GM19452 (cell line): ENCODE results near the gene GOLM1.

Experiments used
- ATAC-seq: cut with Tn5 transposase; IDR thresholded peaks from one replicate; pipeline ENCODE4 v1.9.1; 2021; ENCODE audit not compliant: unreplicated experiment

Gene GOLM1

GRCh38 chr9:85994191-85994590, 105.2 kb downstream of the GOLM1 start:
- no peak for ATAC-seq

DNA sequence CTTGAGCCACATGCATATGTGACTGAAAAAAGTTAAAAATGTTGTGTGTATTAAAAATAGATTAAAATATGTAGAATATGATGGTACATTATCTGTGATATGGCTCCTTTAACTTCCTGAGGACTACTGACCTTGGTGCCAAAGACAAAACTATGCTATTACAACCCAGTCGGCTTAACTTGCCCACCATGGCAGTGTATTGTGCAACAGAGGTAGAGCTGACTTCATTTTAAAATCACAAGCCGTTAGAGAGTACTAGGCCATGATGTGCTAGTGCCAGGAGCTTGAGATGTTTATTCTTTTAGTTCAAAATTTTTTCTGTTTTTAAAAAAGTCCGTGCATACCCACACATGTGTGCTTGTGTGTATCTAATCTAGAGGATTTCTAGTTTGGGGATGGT, 112.1 kb downstream of the GOLM1 start:
- no peak for ATAC-seq

DNA sequence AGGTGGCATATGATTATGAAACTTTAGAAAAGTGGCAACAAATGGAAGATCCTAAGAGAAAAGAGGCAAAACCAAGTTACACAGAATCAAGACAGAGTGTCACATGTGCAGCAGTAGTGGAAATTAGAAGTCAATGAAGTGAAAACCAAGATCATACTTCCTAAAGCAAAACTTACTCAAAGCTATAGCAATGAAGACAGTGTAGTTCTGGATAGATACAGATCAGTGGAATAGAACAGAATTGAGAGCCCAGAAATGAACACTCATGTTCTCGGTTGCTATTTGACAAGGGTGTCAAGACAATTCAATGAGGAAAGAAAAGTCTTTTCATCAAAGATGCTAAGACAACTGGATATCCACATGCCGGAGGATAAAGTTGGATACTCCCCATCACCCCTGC, 114.9 kb downstream of the GOLM1 start:
- ATAC-seq, result no peak

DNA sequence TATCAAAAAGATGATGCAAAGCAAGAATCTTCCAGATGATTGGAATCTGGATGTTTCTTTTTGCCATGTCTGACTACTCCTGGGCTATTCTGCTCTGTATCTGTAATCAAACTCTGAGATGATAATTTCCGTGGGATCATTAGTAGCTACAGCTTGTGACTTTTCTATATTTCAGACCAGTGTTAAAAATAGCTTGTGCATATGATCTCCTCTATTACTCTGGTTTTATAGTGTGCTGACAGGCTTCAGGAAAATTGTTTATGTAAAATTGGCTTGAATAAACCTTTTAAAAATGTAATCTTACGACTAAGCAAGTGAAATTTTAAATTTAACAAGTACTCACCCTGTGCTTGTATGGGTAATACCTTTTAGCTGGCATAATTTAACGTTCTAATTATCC, 118.0 kb downstream of the GOLM1 start:
- ATAC-seq, result no peak

GRCh38 chr9:85978496-85978895, 120.9 kb downstream of the GOLM1 start:
- no peak for ATAC-seq
